GM12891 (cell line): ENCODE results near the gene LPIN2.

Experiments
- POLR2A ChIP-seq: IDR thresholded peaks from 2 replicates; pipeline ENCODE4 v1.6.1; 2011; ENCODE audit warnings: low read depth, low read length, control low read depth
- POLR2AphosphoS5 ChIP-seq: IDR thresholded peaks from 2 replicates; pipeline ENCODE4 v1.6.1; 2011; ENCODE audit warnings: low read depth, low read length, control low read depth
- SPI1 ChIP-seq: IDR thresholded peaks from 2 replicates; pipeline ENCODE4 v1.6.1; 2011; ENCODE audit warnings: low read depth, low read length, control low read depth
- TAF1 ChIP-seq: IDR thresholded peaks from 2 replicates; pipeline ENCODE4 v1.6.1; 2011; ENCODE audit warnings: low read depth, low read length, control low read depth

- no peak for TF ChIP-seq POLR2A
- TF ChIP-seq TAF1 = no peak
- no peak for TF ChIP-seq SPI1
- no peak for TF ChIP-seq POLR2AphosphoS5
These were observed 48.0 kb upstream of the LPIN2 start for GRCh38 chr18:3060667-3061580.
